HepG2 (cell line): Measurements from ENCODE around the gene LEMD2. TPM values are rescaled to one million over a fixed set of nuclear protein-coding genes. Genes with fewer than 3 reads are reported as not detected.
A peak's percentile ranks its signal among the peaks of the same experiment; 100 is the strongest.

Experiments
- ATAC-seq: fragments of 200-7000 bp; cut with Tn5 transposase; 3 replicates; pipeline ENCODE4 v1.9.1; 2020; ENCODE audit warnings: mild to moderate bottlenecking, moderate library complexity
- BruUV-seq: library from RNA; stranded (reverse); fragments of 400-500 nt; replicated peaks from 2 replicates; lab custom pipeline; 2021; lab: Mats Ljungman, UMichigan
- CTCF ChIA-PET: fragments of 300-600 bp; formaldehyde crosslinking; extraction: SDS; loops from one replicate; lab custom pipeline; 2021; ENCODE audit warnings: low total read pairs, inconsistent platforms, low intra/inter-chr PET ratio; lab: Yijun Ruan, JAX
- POLR2A ChIA-PET: fragments of 350-600 bp; sonication (Branson Sonifier 250); formaldehyde crosslinking; loops from one replicate; lab custom pipeline; 2020; ENCODE audit warnings: antibody characterized with exemption, inconsistent platforms; lab: Yijun Ruan, JAX
- DNase-seq: peaks from one replicate; pipeline ENCODE4 v3.0.0-alpha.2; 2015; ENCODE audit warnings: low spot score
- FAIRE-seq: peaks from 3 replicates; lab custom pipeline; 2011; peaks lifted over from hg19 to GRCh38; lab: Jason Lieb, UNC
- H2AFZ ChIP-seq: one replicate; pipeline ENCODE4 v1.6.1; 2011; ENCODE audit warnings: low read length, inconsistent platforms
- H3K27ac ChIP-seq: fragments of 300-600 bp; 3 replicates; pipeline ENCODE4 v1.8.0; 2011; ENCODE audit warnings: mixed run types, mild to moderate bottlenecking, mixed read lengths, low read length, inconsistent platforms; ENCODE audit not compliant: insufficient read depth; ENCODE audit errors: extremely low read length
- H3K27me3 ChIP-seq, 2 experiments: fragments of 200-600 bp in 1 of 2; 2 replicates in 1 of 2; 3 replicates in 1 of 2; pipeline versions ENCODE4 v1.6.0 to v1.8.0; 2011; ENCODE audit warnings: low read length in 2 of 2, mild to moderate bottlenecking in 2 of 2, moderate library complexity in 2 of 2, inconsistent platforms in 1 of 2; ENCODE audit not compliant: insufficient read depth in 2 of 2, control insufficient read depth in 1 of 2
- H3K36me3 ChIP-seq, 2 experiments: fragments of 200-600 bp in 1 of 2; replicated peaks in 1 of 2; 2 replicates in 1 of 2; 3 replicates in 1 of 2; pipeline versions ENCODE4 v1.5.1 to v1.8.0; 2011; ENCODE audit warnings: low read length in 2 of 2, inconsistent platforms in 1 of 2; ENCODE audit not compliant: insufficient read depth in 2 of 2, control insufficient read depth in 1 of 2
- H3K4me1 ChIP-seq: 2 replicates; pipeline ENCODE4 v1.5.1; 2012; ENCODE audit warnings: low read length, inconsistent platforms; ENCODE audit not compliant: insufficient read depth
- H3K4me2 ChIP-seq: 2 replicates; pipeline ENCODE4 v1.6.0; 2011; ENCODE audit warnings: low read depth, low read length, inconsistent platforms
- H3K4me3 ChIP-seq, 3 experiments: fragments of 200-600 bp in 1 of 3; sonication (generic), shearing (Covaris generic) in 1 of 3; replicated peaks in 1 of 3; 2 replicates each; pipeline ENCODE4 v1.5.1; 2011 to 2016; ENCODE audit warnings: low read length in 3 of 3, inconsistent platforms in 2 of 3, low read depth in 2 of 3, mild to moderate bottlenecking in 2 of 3, control low read depth in 1 of 3, mixed read lengths in 1 of 3; ENCODE audit not compliant: insufficient read depth in 1 of 3
- H3K79me2 ChIP-seq: one replicate; pipeline ENCODE4 v1.6.1; 2011; ENCODE audit warnings: low read length, inconsistent platforms; ENCODE audit not compliant: insufficient read depth
- H3K9ac ChIP-seq: 2 replicates; pipeline ENCODE4 v1.6.0; 2011; ENCODE audit warnings: mild to moderate bottlenecking, low read depth, low read length, inconsistent platforms; ENCODE audit not compliant: insufficient read depth
- H3K9me3 ChIP-seq: 2 replicates; pipeline ENCODE4 v1.5.1; 2012; ENCODE audit warnings: mild to moderate bottlenecking, low read length
- H4K20me1 ChIP-seq: 2 replicates; pipeline ENCODE4 v1.6.0; 2011; ENCODE audit warnings: inconsistent platforms, mild to moderate bottlenecking, low read length, moderate library complexity; ENCODE audit not compliant: insufficient read depth
- FIP1L1 ChIP-seq: fragments of 200-400 bp; formaldehyde crosslinking; IDR thresholded peaks from 2 replicates; pipeline ENCODE4 v1.6.1; 2018; ENCODE audit warnings: low read depth, mild to moderate bottlenecking, low read length, moderate library complexity, borderline replicate concordance; ENCODE audit not compliant: insufficient read depth
- RBFOX2 ChIP-seq: fragments of 200-400 bp; formaldehyde crosslinking; IDR thresholded peaks from 2 replicates; pipeline ENCODE4 v1.6.1; 2017; ENCODE audit warnings: low read depth, mild to moderate bottlenecking, low read length
- SNAI1 ChIP-seq: sonication (generic); formaldehyde crosslinking; IDR thresholded peaks from 2 replicates; pipeline ENCODE4 v1.5.0; 2020; ENCODE audit warnings: mild to moderate bottlenecking, missing genetic modification reagents, borderline replicate concordance
- WIZ ChIP-seq: sonication (generic); formaldehyde crosslinking; IDR thresholded peaks from 2 replicates; pipeline ENCODE4 v1.5.1; 2020; ENCODE audit warnings: mild to moderate bottlenecking, missing genetic modification reagents
- WGBS: methylation state at CpG from one replicate; pipeline ENCODE4 v1.1.6; 2017; ENCODE audit warnings: low lambda C conversion rate; 5-methylcytosine and 5-hydroxymethylcytosine counted together
- in situ Hi-C: cut with HindIII; loops from 2 replicates; pipeline ENCODE4 v1.10.0; 2017; ENCODE audit warnings: low pct_unique_long_range_greater_than_20kb; ENCODE audit not compliant: extremely low pct_ligation_motif_present
- intact Hi-C: fragments of 100-400 bp; cut with micrococcal nuclease; formaldehyde crosslinking; loops from one replicate; pipeline ENCODE4 v1.10.0; 2022; ENCODE audit not compliant: unreplicated experiment
- polyA plus RNA-seq, 8 experiments: library from polyadenylated mRNA; depleted of rRNA in 3 of 8; stranded (reverse) in 7 of 8; unstranded in 1 of 8; fragments of >200 nt; fragmentation: Illumina TruSeq in 4 of 8; extraction: Trizol in 4 of 8; gene quantifications; 2 replicates each; pipeline versions ENCODE4 v1.2.1 to v1.2.3, GENCODE V29; 2011 to 2016; ENCODE audit warnings: low read depth in 4 of 8, missing spikeins in 1 of 8, mixed read lengths in 1 of 8; ENCODE audit not compliant: insufficient read depth in 1 of 8
- total RNA-seq, 5 experiments: library from RNA; depleted of rRNA; stranded (reverse); fragments of >200 nt; fragmentation: Illumina TruSeq; extraction: Trizol; gene quantifications; 2 replicates each; pipeline ENCODE4 v1.2.3, GENCODE V29; 2016; ENCODE audit warnings: low read depth in 1 of 5
- TF ChIP-seq, protein P1 (sequence below): sonication (generic); formaldehyde crosslinking; IDR thresholded peaks from 2 replicates; pipeline ENCODE4 v1.4.0; 2020; ENCODE audit warnings: missing genetic modification reagents, borderline replicate concordance
- TF ChIP-seq, protein P2 (sequence below): sonication (generic); formaldehyde crosslinking; IDR thresholded peaks from 2 replicates; pipeline ENCODE4 v1.9.0; 2022; ENCODE audit warnings: missing genetic modification reagents, mild to moderate bottlenecking, borderline replicate concordance
- TF ChIP-seq, protein P3 (sequence below): sonication (generic); formaldehyde crosslinking; IDR thresholded peaks from 2 replicates; pipeline ENCODE4 v1.5.0; 2020; ENCODE audit warnings: mild to moderate bottlenecking, missing genetic modification reagents, moderate library complexity
- TF ChIP-seq, protein P4 (sequence below): sonication (generic); formaldehyde crosslinking; IDR thresholded peaks from 2 replicates; pipeline ENCODE4 v1.8.0; 2022; ENCODE audit warnings: missing genetic modification reagents, mild to moderate bottlenecking, borderline replicate concordance

The LEMD2 gene
- total and polyA plus RNA-seq, 2 of the 13 experiments (the other 11 are each of a cell fraction or from before 2014, with no cell fraction given): 45.2 to 62.9 TPM

DNA sequence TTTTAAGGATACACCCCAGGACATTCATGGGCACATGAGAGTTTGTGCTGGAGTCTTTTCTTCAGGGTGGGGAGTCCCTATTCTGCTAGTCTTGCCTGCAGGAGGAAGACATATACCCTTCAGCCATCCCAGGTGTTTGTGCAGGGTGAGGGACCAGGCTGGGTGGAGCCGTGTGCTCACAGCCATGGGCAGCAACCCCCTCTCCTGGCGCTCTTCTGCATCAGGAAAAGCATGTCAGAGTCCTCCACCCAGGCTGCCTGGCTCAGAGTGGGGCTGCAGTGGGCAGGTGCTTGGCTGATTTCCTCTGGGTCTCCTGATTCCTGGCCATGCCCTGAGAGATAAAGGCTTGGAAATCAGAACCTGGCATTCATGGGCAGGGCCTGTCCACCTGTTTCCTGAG is 37.6 kb upstream of the LEMD2 start:
- POLR2A ChIA-PET: no interaction called here
- FAIRE-seq (no peak), ATAC-seq (no peak), DNase-seq (no peak)
- Histone ChIP-seq H2AFZ (no peak overlapping the region), H3K4me3 (no peak overlapping the region), H3K9ac (no peak overlapping the region), H4K20me1 (no peaks in the 10 kb centered on the region), H3K9me3 (no peaks in the 10 kb centered on the region), H3K27ac (no peak overlapping the region), H3K36me3 (no peaks in the 10 kb centered on the region), H3K4me1 (peaks cover 20% of the 10 kb centered on the region), H3K27me3 (peaks cover 0 to 34% of the 10 kb centered on the region in 2 experiments; a peak in 3 of 5 replicates), H3K79me2 (no peaks in the 10 kb centered on the region), H3K4me2 (no peak overlapping the region)
- no TSS peak for BruUV-seq
- WGBS: 0% methylated on average over 1 of the region's 2 CpGs
- intact Hi-C loops: no loop called here
- CTCF ChIA-PET: no interaction called here
- no peak for TF ChIP-seq SNAI1 (CRISPR knock-in tag)
- TF ChIP-seq, protein P1, sequence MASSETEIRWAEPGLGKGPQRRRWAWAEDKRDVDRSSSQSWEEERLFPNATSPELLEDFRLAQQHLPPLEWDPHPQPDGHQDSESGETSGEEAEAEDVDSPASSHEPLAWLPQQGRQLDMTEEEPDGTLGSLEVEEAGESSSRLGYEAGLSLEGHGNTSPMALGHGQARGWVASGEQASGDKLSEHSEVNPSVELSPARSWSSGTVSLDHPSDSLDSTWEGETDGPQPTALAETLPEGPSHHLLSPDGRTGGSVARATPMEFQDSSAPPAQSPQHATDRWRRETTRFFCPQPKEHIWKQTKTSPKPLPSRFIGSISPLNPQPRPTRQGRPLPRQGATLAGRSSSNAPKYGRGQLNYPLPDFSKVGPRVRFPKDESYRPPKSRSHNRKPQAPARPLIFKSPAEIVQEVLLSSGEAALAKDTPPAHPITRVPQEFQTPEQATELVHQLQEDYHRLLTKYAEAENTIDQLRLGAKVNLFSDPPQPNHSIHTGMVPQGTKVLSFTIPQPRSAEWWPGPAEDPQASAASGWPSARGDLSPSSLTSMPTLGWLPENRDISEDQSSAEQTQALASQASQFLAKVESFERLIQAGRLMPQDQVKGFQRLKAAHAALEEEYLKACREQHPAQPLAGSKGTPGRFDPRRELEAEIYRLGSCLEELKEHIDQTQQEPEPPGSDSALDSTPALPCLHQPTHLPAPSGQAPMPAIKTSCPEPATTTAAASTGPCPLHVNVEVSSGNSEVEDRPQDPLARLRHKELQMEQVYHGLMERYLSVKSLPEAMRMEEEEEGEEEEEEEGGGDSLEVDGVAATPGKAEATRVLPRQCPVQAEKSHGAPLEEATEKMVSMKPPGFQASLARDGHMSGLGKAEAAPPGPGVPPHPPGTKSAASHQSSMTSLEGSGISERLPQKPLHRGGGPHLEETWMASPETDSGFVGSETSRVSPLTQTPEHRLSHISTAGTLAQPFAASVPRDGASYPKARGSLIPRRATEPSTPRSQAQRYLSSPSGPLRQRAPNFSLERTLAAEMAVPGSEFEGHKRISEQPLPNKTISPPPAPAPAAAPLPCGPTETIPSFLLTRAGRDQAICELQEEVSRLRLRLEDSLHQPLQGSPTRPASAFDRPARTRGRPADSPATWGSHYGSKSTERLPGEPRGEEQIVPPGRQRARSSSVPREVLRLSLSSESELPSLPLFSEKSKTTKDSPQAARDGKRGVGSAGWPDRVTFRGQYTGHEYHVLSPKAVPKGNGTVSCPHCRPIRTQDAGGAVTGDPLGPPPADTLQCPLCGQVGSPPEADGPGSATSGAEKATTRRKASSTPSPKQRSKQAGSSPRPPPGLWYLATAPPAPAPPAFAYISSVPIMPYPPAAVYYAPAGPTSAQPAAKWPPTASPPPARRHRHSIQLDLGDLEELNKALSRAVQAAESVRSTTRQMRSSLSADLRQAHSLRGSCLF (CRISPR knock-in tag): no peak
- TF ChIP-seq, protein P2, sequence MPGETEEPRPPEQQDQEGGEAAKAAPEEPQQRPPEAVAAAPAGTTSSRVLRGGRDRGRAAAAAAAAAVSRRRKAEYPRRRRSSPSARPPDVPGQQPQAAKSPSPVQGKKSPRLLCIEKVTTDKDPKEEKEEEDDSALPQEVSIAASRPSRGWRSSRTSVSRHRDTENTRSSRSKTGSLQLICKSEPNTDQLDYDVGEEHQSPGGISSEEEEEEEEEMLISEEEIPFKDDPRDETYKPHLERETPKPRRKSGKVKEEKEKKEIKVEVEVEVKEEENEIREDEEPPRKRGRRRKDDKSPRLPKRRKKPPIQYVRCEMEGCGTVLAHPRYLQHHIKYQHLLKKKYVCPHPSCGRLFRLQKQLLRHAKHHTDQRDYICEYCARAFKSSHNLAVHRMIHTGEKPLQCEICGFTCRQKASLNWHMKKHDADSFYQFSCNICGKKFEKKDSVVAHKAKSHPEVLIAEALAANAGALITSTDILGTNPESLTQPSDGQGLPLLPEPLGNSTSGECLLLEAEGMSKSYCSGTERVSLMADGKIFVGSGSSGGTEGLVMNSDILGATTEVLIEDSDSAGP (CRISPR knock-in tag): no peak
- TF ChIP-seq WIZ: no peak
- TF ChIP-seq RBFOX2: no peak
- TF ChIP-seq, protein P3, sequence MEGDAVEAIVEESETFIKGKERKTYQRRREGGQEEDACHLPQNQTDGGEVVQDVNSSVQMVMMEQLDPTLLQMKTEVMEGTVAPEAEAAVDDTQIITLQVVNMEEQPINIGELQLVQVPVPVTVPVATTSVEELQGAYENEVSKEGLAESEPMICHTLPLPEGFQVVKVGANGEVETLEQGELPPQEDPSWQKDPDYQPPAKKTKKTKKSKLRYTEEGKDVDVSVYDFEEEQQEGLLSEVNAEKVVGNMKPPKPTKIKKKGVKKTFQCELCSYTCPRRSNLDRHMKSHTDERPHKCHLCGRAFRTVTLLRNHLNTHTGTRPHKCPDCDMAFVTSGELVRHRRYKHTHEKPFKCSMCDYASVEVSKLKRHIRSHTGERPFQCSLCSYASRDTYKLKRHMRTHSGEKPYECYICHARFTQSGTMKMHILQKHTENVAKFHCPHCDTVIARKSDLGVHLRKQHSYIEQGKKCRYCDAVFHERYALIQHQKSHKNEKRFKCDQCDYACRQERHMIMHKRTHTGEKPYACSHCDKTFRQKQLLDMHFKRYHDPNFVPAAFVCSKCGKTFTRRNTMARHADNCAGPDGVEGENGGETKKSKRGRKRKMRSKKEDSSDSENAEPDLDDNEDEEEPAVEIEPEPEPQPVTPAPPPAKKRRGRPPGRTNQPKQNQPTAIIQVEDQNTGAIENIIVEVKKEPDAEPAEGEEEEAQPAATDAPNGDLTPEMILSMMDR: 0 out of 2 replicates have a peak, but pooled peaks have one; percentile 31
- TF ChIP-seq, protein P4, sequence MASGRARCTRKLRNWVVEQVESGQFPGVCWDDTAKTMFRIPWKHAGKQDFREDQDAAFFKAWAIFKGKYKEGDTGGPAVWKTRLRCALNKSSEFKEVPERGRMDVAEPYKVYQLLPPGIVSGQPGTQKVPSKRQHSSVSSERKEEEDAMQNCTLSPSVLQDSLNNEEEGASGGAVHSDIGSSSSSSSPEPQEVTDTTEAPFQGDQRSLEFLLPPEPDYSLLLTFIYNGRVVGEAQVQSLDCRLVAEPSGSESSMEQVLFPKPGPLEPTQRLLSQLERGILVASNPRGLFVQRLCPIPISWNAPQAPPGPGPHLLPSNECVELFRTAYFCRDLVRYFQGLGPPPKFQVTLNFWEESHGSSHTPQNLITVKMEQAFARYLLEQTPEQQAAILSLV: no peak
- no peak for TF ChIP-seq FIP1L1
- in situ Hi-C loops: no loop called here
